ENCODE data around the gene CDK6. TPM values are rescaled to one million over a fixed set of nuclear protein-coding genes. Genes with fewer than 3 reads are reported as not detected.

Gene CDK6
- total RNA-seq, 2 donors from 2014 or later = 28.5 to 36.6 TPM

DNA sequence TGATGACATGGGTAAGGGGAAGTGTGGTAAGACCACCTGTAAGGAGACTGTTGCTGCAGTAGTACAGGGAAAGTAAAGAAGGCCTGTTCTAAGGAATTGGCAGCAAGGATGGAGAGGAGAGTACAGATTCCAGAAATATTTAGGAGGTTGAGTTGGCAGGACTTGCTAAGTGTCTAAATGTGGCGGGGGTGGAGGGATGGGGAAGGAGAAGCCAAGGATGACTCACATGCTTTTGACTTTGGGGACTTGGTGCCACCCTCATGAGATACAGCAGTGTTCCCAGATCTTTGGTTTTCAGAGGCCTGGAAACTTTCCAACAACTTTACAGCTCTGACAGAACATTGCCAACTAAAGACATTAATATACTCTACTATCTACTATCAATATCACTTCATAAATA is 45.4 kb downstream of the CDK6 start:
- Histone ChIP-seq H3K27me3 (ENCODE audit: control insufficient read depth, insufficient read depth, low read length, poor library complexity, severe bottlenecking) (no peaks in the 10 kb centered on the region), H3K27ac (ENCODE audit: low read depth, low read length) (no peak overlapping the region), H3K9me3 (ENCODE audit: control insufficient read depth, low read length) (peaks cover 26% of the 10 kb centered on the region), H3K4me3 (ENCODE audit: low read length) (no peak overlapping the region), H3K36me3 (ENCODE audit: control insufficient read depth, insufficient read depth, low read length) (peaks cover 4% of the 10 kb centered on the region), H3K9ac (ENCODE audit: extremely low read depth, low read length, poor library complexity, severe bottlenecking) (no peak overlapping the region), H3K4me1 (ENCODE audit: control insufficient read depth, insufficient read depth, low read length) (no peaks in the 10 kb centered on the region)
- Mint-ChIP-seq H3K27me3 (ENCODE audit: insufficient read depth) (no peaks in the 10 kb centered on the region), H3K4me3 (no peak overlapping the region), H3K36me3 (ENCODE audit: low read depth) (peaks cover 17% of the 10 kb centered on the region), H3K9me3 (peaks cover 22% of the 10 kb centered on the region), H3K27ac (no peak overlapping the region), H3K4me1 (peaks cover 1% of the 10 kb centered on the region)
- TF ChIP-seq, protein P1, sequence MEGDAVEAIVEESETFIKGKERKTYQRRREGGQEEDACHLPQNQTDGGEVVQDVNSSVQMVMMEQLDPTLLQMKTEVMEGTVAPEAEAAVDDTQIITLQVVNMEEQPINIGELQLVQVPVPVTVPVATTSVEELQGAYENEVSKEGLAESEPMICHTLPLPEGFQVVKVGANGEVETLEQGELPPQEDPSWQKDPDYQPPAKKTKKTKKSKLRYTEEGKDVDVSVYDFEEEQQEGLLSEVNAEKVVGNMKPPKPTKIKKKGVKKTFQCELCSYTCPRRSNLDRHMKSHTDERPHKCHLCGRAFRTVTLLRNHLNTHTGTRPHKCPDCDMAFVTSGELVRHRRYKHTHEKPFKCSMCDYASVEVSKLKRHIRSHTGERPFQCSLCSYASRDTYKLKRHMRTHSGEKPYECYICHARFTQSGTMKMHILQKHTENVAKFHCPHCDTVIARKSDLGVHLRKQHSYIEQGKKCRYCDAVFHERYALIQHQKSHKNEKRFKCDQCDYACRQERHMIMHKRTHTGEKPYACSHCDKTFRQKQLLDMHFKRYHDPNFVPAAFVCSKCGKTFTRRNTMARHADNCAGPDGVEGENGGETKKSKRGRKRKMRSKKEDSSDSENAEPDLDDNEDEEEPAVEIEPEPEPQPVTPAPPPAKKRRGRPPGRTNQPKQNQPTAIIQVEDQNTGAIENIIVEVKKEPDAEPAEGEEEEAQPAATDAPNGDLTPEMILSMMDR (conservative IDR thresholded peaks at IDR 0.05) = no peak
- DNase-seq = no peak
- 93 to 100% methylated on average over 1 of the region's 1 CpG for WGBS, 2 experiments (ENCODE audit: insufficient coverage in 1 of 2, insufficient read length in 1 of 2)

DNA sequence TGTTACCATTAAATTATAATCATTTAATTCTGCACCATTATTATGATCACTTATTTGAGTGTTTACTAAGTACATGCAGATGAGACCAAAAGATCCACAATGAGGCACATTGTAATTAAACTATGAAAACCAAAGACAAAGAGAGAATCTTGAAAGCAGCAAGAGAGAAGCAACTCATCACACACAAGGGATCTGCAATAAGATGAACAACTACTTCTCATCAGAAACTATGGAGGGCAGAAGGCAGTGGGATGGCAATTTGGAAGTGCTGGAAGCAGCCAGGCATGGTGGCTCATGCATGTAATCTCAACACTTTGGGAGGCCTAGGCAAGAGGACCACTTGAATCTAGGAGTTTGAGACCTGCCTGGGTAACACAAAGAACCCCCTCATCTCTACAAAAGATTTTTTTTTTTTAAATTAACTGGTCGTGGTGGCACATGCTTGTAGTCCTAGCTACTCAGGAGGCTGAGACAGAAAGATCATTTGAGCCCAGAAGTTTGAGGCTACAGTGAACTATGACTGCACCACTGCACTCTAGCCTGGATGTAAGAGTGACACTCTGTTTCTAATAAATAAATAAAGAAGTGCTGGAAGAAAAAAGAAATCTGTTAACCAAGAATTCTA is 47.7 kb downstream of the CDK6 start:
- Mint-ChIP-seq H3K9me3 (peaks cover 22% of the 10 kb centered on the region), H3K4me3 (no peak overlapping the region), H3K27ac (no peak overlapping the region), H3K27me3 (ENCODE audit: insufficient read depth) (no peaks in the 10 kb centered on the region), H3K36me3 (ENCODE audit: low read depth) (peaks cover 18% of the 10 kb centered on the region), H3K4me1 (peaks cover 11% of the 10 kb centered on the region)
- H3K9ac ChIP-seq (ENCODE audit: extremely low read depth, low read length, poor library complexity, severe bottlenecking) = no peak overlapping the region
- H3K27me3 ChIP-seq (ENCODE audit: control insufficient read depth, insufficient read depth, low read length, poor library complexity, severe bottlenecking) = no peaks in the 10 kb centered on the region
- no peak overlapping the region for H3K4me3 ChIP-seq (ENCODE audit: low read length)
- peaks cover 4% of the 10 kb centered on the region for H3K36me3 ChIP-seq (ENCODE audit: control insufficient read depth, insufficient read depth, low read length)
- H3K4me1 ChIP-seq (ENCODE audit: control insufficient read depth, insufficient read depth, low read length) = peaks cover 6% of the 10 kb centered on the region
- no peak overlapping the region for H3K27ac ChIP-seq (ENCODE audit: low read depth, low read length)
- TF ChIP-seq, protein P1 (conservative IDR thresholded peaks at IDR 0.05) = no peak
- WGBS, 2 experiments (ENCODE audit: insufficient coverage in 1 of 2, insufficient read length in 1 of 2) = 93 to 100% methylated on average over 1 of the region's 1 CpG
- DNase-seq = no peak
- H3K9me3 ChIP-seq (ENCODE audit: control insufficient read depth, low read length) = peaks cover 26% of the 10 kb centered on the region

DNA sequence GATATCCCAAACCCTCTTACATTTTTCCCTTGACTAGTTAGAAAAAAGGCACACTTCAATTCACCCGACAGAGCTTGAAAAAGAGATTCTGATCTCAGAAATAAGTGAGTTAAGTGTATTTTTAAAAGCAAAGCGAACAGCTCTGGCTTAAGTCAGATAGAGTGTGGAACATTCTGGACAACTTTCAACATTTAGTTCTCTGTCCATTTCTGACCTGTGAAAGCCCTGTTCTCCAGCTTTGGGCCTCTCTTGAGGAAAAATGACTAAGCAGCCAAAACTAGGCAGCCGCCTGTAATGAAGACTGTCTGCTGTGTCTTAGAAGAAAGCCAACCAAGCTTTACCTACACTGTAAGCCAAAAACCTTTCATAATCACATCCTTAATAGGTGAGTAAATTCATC is 50.5 kb downstream of the CDK6 start:
- H3K27ac Mint-ChIP-seq = no peak overlapping the region

More for the DNA sequence above, 50.5 kb downstream of the CDK6 start:
- Histone ChIP-seq H3K4me1 (ENCODE audit: control insufficient read depth, insufficient read depth, low read length) (peaks cover 17% of the 10 kb centered on the region), H3K27me3 (ENCODE audit: control insufficient read depth, insufficient read depth, low read length, poor library complexity, severe bottlenecking) (no peaks in the 10 kb centered on the region), H3K27ac (ENCODE audit: low read depth, low read length) (peak overlapping the region; percentile 54), H3K9me3 (ENCODE audit: control insufficient read depth, low read length) (peaks cover 21% of the 10 kb centered on the region), H3K4me3 (ENCODE audit: low read length) (no peak overlapping the region), H3K36me3 (ENCODE audit: control insufficient read depth, insufficient read depth, low read length) (no peaks in the 10 kb centered on the region), H3K9ac (ENCODE audit: extremely low read depth, low read length, poor library complexity, severe bottlenecking) (no peak overlapping the region)
- DNase-seq = no peak
- peaks cover 29% of the 10 kb centered on the region for H3K4me1 Mint-ChIP-seq
- WGBS, 2 experiments (ENCODE audit: insufficient coverage in 1 of 2, insufficient read length in 1 of 2) = 86% methylated on average over 2 to 3 of the region's 3 CpGs
- no peak overlapping the region for H3K4me3 Mint-ChIP-seq
- H3K9me3 Mint-ChIP-seq = peaks cover 22% of the 10 kb centered on the region
- H3K27me3 Mint-ChIP-seq (ENCODE audit: insufficient read depth) = no peaks in the 10 kb centered on the region
- H3K36me3 Mint-ChIP-seq (ENCODE audit: low read depth) = peaks cover 18% of the 10 kb centered on the region
- TF ChIP-seq, protein P1 (conservative IDR thresholded peaks at IDR 0.05) = no peak
